WTC11 (cell line): ENCODE measurements around the gene SYNCRIP. TPM values are rescaled to one million over a fixed set of nuclear protein-coding genes. Genes with fewer than 3 reads are reported as not detected.

Experiments used
- ATAC-seq: fragments of 200-7000 bp; cut with Tn5 transposase; 2 replicates; pipeline ENCODE4 v1.10.0; 2021; ENCODE audit warnings: mild to moderate bottlenecking, moderate library complexity
- CTCF ChIA-PET: fragments of 300-600 bp; sonication (Branson Sonifier 250); formaldehyde crosslinking; loops from one replicate; lab custom pipeline; 2021; ENCODE audit warnings: antibody characterized with exemption; lab: Charles Lee
- POLR2A ChIA-PET: fragments of 350-600 bp; sonication (Branson Sonifier 250); formaldehyde crosslinking; loops from one replicate; lab custom pipeline; 2021; ENCODE audit warnings: antibody characterized with exemption; lab: Charles Lee
- DNase-seq: peaks from one replicate; pipeline ENCODE4 v3.0.0; 2021; ENCODE audit warnings: low spot score
- H3K27ac Mint-ChIP-seq: 2 replicates; pipeline ENCODE4 v1.8.0; 2021; ENCODE audit warnings: mixed read lengths
- H3K27me3 Mint-ChIP-seq: 2 replicates; pipeline ENCODE4 v1.8.0; 2021; ENCODE audit warnings: low read depth, mild to moderate bottlenecking, moderate library complexity, mixed read lengths
- H3K36me3 Mint-ChIP-seq: 2 replicates; pipeline ENCODE4 v1.8.0; 2021; ENCODE audit warnings: mixed read lengths
- H3K4me1 Mint-ChIP-seq: 2 replicates; pipeline ENCODE4 v1.8.0; 2022; ENCODE audit warnings: mixed read lengths
- H3K4me3 Mint-ChIP-seq: 2 replicates; pipeline ENCODE4 v1.8.0; 2021; ENCODE audit warnings: mild to moderate bottlenecking, moderate library complexity, mixed read lengths
- H3K9me3 Mint-ChIP-seq: 2 replicates; pipeline ENCODE4 v1.8.0; 2021; ENCODE audit warnings: mixed read lengths
- ELF4 ChIP-seq: sonication (generic); formaldehyde crosslinking; IDR thresholded peaks from 2 replicates; pipeline ENCODE4 v1.8.1; 2022; ENCODE audit warnings: low read depth, mild to moderate bottlenecking, moderate library complexity, missing genetic modification reagents
- FOXP1 ChIP-seq: sonication (generic); formaldehyde crosslinking; IDR thresholded peaks from 2 replicates; pipeline ENCODE4 v1.8.0; 2022; ENCODE audit warnings: missing genetic modification reagents, mild to moderate bottlenecking, moderate library complexity, borderline replicate concordance
- HMGA2 ChIP-seq: fragments of 250-450 bp; sonication (Bioruptor Pico); IDR thresholded peaks from 2 replicates; pipeline ENCODE4 v1.4.0; 2021; ENCODE audit warnings: mild to moderate bottlenecking, moderate library complexity
- MYBL2 ChIP-seq: sonication (generic); formaldehyde crosslinking; IDR thresholded peaks from 2 replicates; pipeline ENCODE4 v1.8.1; 2023; ENCODE audit warnings: mild to moderate bottlenecking, moderate library complexity, missing genetic modification reagents
- NR2C2 ChIP-seq: sonication (generic); formaldehyde crosslinking; IDR thresholded peaks from 2 replicates; pipeline ENCODE4 v1.8.0; 2022; ENCODE audit warnings: mild to moderate bottlenecking, missing genetic modification reagents
- NR3C1 ChIP-seq: sonication (generic); formaldehyde crosslinking; conservative IDR thresholded peaks from 2 replicates; pipeline ENCODE4 v1.8.1; 2023; ENCODE audit warnings: low read depth, mild to moderate bottlenecking, missing genetic modification reagents
- OVOL2 ChIP-seq: fragments of 250-450 bp; sonication (Bioruptor Pico); IDR thresholded peaks from 2 replicates; pipeline ENCODE4 v1.9.0; 2021; ENCODE audit warnings: mild to moderate bottlenecking, borderline replicate concordance
- SOX15 ChIP-seq: fragments of 250-450 bp; sonication (Bioruptor Pico); IDR thresholded peaks from 2 replicates; pipeline ENCODE4 v1.9.0; 2021; ENCODE audit warnings: mild to moderate bottlenecking
- TP53 ChIP-seq: sonication (generic); formaldehyde crosslinking; IDR thresholded peaks from 2 replicates; pipeline ENCODE4 v1.8.1; 2023; ENCODE audit warnings: mild to moderate bottlenecking, missing genetic modification reagents
- total RNA-seq: library from RNA; stranded (reverse); gene quantifications from 3 replicates; pipeline ENCODE4 v1.2.3, GENCODE V29; 2021
- TF ChIP-seq, protein P1 (sequence below): sonication (generic); formaldehyde crosslinking; IDR thresholded peaks from 2 replicates; pipeline ENCODE4 v1.8.0; 2022; ENCODE audit warnings: missing genetic modification reagents
- TF ChIP-seq, protein P2 (sequence below): sonication (generic); formaldehyde crosslinking; IDR thresholded peaks from 2 replicates; pipeline ENCODE4 v1.8.1; 2023; ENCODE audit warnings: mild to moderate bottlenecking, missing genetic modification reagents, borderline replicate concordance
- TF ChIP-seq, protein P3 (sequence below): fragments of 250-450 bp; sonication (Bioruptor Pico); conservative IDR thresholded peaks from 2 replicates; pipeline ENCODE4 v1.9.0; 2021; ENCODE audit warnings: mild to moderate bottlenecking
- TF ChIP-seq, protein P4 (sequence below): sonication (generic); formaldehyde crosslinking; IDR thresholded peaks from 2 replicates; pipeline ENCODE4 v1.8.1; 2022; ENCODE audit warnings: missing genetic modification reagents, borderline replicate concordance
- TF ChIP-seq, protein P5 (sequence below): sonication (generic); formaldehyde crosslinking; IDR thresholded peaks from 2 replicates; pipeline ENCODE4 v1.8.1; 2023; ENCODE audit warnings: mild to moderate bottlenecking, missing genetic modification reagents
- TF ChIP-seq, protein P6 (sequence below): fragments of 250-450 bp; sonication (Bioruptor Pico); IDR thresholded peaks from 2 replicates; pipeline ENCODE4 v1.9.0; 2021; ENCODE audit warnings: mild to moderate bottlenecking, borderline replicate concordance

The SYNCRIP gene
- total RNA-seq, 1 experiment from 2014 or later: 150 TPM

DNA sequence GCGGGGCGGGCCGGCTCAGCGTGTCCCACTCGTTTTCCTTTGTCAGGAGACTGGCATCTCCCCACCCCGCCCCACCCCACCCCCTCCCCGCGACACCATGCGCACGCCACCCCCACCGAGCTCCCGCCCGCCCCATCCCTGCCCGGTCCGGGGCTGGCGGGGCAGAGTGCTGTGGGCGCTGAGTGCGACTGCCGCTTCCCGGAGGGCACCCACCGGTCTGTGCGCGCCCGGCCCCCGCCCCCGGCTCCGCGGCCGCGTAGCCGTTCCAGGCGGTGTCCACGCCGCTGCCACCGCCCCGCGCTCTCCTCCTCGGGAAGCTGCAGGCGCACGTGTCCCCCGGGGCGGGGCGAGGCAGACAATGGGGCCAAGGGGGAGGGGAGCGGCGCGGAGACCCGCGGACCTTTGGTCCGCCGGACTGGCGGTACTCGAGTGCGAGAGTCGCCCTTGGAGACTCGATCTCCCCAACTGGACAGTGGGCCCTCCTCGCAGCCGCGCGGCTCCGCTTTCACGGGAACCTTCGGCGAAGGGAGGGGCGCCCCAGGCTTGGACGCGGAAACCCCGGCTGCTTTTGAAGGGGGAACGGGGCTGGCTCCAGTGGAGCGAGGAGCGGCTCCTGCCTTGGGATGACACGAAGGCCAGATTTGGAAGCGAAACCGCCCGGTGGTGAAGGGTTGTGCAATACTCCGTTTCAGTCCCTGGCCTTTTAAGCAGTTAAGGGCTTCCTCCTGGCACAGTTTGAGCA, 1.0 kb upstream of the SYNCRIP start (continued):
- TF ChIP-seq, protein P1, sequence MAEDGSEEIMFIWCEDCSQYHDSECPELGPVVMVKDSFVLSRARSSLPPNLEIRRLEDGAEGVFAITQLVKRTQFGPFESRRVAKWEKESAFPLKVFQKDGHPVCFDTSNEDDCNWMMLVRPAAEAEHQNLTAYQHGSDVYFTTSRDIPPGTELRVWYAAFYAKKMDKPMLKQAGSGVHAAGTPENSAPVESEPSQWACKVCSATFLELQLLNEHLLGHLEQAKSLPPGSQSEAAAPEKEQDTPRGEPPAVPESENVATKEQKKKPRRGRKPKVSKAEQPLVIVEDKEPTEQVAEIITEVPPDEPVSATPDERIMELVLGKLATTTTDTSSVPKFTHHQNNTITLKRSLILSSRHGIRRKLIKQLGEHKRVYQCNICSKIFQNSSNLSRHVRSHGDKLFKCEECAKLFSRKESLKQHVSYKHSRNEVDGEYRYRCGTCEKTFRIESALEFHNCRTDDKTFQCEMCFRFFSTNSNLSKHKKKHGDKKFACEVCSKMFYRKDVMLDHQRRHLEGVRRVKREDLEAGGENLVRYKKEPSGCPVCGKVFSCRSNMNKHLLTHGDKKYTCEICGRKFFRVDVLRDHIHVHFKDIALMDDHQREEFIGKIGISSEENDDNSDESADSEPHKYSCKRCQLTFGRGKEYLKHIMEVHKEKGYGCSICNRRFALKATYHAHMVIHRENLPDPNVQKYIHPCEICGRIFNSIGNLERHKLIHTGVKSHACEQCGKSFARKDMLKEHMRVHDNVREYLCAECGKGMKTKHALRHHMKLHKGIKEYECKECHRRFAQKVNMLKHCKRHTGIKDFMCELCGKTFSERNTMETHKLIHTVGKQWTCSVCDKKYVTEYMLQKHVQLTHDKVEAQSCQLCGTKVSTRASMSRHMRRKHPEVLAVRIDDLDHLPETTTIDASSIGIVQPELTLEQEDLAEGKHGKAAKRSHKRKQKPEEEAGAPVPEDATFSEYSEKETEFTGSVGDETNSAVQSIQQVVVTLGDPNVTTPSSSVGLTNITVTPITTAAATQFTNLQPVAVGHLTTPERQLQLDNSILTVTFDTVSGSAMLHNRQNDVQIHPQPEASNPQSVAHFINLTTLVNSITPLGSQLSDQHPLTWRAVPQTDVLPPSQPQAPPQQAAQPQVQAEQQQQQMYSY: 0 out of 2 replicates have a peak, but pooled peaks have one; percentile 19
- TF ChIP-seq ELF4 (no peak), MYBL2 (peak; percentile 75; the same call in 1 of the 2 replicates), FOXP1 (CRISPR knock-in tag) (0 out of 2 replicates have a peak, but pooled peaks have one; percentile 42), NR3C1 (CRISPR knock-in tag) (no peak)
- TF ChIP-seq, protein P2, sequence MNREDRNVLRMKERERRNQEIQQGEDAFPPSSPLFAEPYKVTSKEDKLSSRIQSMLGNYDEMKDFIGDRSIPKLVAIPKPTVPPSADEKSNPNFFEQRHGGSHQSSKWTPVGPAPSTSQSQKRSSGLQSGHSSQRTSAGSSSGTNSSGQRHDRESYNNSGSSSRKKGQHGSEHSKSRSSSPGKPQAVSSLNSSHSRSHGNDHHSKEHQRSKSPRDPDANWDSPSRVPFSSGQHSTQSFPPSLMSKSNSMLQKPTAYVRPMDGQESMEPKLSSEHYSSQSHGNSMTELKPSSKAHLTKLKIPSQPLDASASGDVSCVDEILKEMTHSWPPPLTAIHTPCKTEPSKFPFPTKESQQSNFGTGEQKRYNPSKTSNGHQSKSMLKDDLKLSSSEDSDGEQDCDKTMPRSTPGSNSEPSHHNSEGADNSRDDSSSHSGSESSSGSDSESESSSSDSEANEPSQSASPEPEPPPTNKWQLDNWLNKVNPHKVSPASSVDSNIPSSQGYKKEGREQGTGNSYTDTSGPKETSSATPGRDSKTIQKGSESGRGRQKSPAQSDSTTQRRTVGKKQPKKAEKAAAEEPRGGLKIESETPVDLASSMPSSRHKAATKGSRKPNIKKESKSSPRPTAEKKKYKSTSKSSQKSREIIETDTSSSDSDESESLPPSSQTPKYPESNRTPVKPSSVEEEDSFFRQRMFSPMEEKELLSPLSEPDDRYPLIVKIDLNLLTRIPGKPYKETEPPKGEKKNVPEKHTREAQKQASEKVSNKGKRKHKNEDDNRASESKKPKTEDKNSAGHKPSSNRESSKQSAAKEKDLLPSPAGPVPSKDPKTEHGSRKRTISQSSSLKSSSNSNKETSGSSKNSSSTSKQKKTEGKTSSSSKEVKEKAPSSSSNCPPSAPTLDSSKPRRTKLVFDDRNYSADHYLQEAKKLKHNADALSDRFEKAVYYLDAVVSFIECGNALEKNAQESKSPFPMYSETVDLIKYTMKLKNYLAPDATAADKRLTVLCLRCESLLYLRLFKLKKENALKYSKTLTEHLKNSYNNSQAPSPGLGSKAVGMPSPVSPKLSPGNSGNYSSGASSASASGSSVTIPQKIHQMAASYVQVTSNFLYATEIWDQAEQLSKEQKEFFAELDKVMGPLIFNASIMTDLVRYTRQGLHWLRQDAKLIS (CRISPR knock-in tag): no peak
- TF ChIP-seq, protein P3, sequence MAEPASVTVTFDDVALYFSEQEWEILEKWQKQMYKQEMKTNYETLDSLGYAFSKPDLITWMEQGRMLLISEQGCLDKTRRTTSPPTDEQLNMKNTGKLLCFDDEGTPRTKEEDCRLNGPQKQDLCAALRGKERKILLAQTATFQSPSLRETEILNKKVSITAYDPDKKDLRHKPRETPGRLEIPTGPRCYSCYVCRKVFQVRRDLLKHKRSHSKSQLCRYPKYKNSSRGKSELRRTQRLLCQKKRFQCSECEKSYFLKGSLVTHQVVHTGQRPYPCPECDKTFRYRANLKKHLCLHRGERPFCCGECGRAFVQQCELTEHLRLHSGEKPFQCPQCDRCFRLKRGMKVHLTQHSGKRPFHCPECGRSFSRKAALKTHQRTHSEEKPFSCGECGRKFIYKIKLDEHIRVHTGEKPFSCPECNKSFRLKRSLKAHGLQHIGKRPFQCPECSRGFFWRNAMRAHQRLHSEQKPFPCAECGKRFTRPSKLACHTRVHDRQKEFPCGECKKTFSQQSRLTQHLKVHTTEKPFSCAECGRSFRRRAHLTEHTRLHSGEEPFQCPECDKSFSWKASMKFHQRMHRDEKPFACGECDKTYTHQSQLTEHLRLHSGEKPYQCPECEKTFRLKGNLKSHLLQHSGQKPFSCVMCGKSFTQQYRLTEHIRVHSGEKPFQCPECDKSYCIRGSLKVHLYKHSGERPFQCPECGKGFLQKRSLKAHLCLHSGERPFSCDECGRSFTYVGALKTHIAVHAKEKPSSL (CRISPR knock-in tag): no peak
- TF ChIP-seq, protein P4, sequence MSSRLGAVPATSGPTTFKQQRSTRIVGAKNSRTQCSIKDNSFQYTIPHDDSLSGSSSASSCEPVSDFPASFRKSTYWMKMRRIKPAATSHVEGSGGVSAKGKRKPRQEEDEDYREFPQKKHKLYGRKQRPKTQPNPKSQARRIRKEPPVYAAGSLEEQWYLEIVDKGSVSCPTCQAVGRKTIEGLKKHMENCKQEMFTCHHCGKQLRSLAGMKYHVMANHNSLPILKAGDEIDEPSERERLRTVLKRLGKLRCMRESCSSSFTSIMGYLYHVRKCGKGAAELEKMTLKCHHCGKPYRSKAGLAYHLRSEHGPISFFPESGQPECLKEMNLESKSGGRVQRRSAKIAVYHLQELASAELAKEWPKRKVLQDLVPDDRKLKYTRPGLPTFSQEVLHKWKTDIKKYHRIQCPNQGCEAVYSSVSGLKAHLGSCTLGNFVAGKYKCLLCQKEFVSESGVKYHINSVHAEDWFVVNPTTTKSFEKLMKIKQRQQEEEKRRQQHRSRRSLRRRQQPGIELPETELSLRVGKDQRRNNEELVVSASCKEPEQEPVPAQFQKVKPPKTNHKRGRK: no peak

DNA sequence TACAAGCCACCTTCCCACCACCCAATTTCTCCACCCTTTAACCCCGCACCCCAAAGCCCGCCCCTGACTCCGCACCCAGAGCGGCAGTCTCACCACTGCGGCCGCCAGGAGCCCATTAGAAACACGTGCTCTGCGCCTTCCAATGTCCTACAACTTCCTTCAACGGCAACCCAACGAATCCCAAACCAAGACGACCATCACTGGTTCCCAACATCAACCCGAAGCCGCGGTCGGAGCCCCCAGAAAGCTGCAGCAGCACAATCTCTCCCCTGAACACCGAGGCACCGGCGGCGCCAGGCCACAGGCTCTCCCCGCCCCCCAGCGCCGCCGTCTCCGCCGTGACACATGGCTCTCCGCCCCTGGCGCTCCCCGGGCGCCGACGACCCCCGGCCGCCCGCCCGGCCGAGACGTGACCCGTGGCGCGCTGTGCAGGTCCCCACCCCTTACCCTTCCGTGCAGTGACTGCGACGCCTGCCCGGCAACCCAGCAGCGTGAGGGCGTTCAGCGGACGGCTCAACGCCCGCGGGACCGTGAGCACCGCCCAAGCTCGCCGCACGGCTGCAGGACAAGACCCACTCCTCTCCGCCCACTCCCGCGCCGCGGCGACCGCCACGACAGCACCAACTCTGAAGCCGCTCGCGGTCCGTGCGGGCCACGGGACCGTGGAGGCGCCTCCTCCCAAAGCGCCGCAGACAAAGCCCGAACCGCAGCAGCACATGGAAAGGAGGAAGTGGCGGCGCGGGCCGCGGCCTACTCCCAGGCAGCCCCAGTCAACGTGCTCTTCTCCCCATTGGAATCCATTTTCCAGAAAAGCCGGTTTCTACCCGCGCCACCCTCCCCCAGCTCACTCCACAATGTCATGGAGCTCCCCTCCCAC, 551 bp downstream of the SYNCRIP start:
- DNase-seq: peak; percentile 30
- ChIA-PET POLR2A (interaction anchor here (0.7 to 5.2 kb wide), 5 partner anchors 24 to 50 kb away, joined by 3 to 102 read pairs (median 19); partner anchors contain the start of gene SNX14), CTCF (interaction anchor here (1.6 kb wide), 1 partner anchor 37 kb away, joined by 7 read pairs; no protein-coding TSS in a partner anchor)
- peaks cover 4% of the 10 kb centered on the region for H3K9me3 Mint-ChIP-seq
- peak overlapping the region; percentile 98 for H3K27ac Mint-ChIP-seq
- peak overlapping the region; percentile 94 for H3K4me3 Mint-ChIP-seq
- H3K27me3 Mint-ChIP-seq: no peaks in the 10 kb centered on the region
- H3K36me3 Mint-ChIP-seq: peaks cover 51% of the 10 kb centered on the region
- ATAC-seq: no peak
- H3K4me1 Mint-ChIP-seq: peaks cover 54% of the 10 kb centered on the region
- TF ChIP-seq, protein P5, sequence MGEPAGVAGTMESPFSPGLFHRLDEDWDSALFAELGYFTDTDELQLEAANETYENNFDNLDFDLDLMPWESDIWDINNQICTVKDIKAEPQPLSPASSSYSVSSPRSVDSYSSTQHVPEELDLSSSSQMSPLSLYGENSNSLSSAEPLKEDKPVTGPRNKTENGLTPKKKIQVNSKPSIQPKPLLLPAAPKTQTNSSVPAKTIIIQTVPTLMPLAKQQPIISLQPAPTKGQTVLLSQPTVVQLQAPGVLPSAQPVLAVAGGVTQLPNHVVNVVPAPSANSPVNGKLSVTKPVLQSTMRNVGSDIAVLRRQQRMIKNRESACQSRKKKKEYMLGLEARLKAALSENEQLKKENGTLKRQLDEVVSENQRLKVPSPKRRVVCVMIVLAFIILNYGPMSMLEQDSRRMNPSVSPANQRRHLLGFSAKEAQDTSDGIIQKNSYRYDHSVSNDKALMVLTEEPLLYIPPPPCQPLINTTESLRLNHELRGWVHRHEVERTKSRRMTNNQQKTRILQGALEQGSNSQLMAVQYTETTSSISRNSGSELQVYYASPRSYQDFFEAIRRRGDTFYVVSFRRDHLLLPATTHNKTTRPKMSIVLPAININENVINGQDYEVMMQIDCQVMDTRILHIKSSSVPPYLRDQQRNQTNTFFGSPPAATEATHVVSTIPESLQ: no peak
- TF ChIP-seq, protein P6, sequence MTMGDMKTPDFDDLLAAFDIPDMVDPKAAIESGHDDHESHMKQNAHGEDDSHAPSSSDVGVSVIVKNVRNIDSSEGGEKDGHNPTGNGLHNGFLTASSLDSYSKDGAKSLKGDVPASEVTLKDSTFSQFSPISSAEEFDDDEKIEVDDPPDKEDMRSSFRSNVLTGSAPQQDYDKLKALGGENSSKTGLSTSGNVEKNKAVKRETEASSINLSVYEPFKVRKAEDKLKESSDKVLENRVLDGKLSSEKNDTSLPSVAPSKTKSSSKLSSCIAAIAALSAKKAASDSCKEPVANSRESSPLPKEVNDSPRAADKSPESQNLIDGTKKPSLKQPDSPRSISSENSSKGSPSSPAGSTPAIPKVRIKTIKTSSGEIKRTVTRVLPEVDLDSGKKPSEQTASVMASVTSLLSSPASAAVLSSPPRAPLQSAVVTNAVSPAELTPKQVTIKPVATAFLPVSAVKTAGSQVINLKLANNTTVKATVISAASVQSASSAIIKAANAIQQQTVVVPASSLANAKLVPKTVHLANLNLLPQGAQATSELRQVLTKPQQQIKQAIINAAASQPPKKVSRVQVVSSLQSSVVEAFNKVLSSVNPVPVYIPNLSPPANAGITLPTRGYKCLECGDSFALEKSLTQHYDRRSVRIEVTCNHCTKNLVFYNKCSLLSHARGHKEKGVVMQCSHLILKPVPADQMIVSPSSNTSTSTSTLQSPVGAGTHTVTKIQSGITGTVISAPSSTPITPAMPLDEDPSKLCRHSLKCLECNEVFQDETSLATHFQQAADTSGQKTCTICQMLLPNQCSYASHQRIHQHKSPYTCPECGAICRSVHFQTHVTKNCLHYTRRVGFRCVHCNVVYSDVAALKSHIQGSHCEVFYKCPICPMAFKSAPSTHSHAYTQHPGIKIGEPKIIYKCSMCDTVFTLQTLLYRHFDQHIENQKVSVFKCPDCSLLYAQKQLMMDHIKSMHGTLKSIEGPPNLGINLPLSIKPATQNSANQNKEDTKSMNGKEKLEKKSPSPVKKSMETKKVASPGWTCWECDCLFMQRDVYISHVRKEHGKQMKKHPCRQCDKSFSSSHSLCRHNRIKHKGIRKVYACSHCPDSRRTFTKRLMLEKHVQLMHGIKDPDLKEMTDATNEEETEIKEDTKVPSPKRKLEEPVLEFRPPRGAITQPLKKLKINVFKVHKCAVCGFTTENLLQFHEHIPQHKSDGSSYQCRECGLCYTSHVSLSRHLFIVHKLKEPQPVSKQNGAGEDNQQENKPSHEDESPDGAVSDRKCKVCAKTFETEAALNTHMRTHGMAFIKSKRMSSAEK (CRISPR knock-in tag): no peak
- TF ChIP-seq SOX15 (CRISPR knock-in tag) (no peak), NR2C2 (no peak), OVOL2 (CRISPR knock-in tag) (no peak), TP53 (CRISPR knock-in tag) (no peak), HMGA2 (CRISPR knock-in tag) (0 out of 2 replicates have a peak, but pooled peaks have one; percentile 16)
